HepG2 (cell line): Measurements from ENCODE around the gene NTN4. TPM values are rescaled to one million over a fixed set of nuclear protein-coding genes. Genes with fewer than 3 reads are reported as not detected.

Source experiments
- ARID5B ChIP-seq: IDR thresholded peaks from 2 replicates; pipeline ENCODE4 v1.4.0; 2020; ENCODE audit warnings: mild to moderate bottlenecking, missing genetic modification reagents
- ARNT2 ChIP-seq: sonication (generic); formaldehyde crosslinking; IDR thresholded peaks from 2 replicates; pipeline ENCODE4 v1.8.0; 2022; ENCODE audit warnings: mild to moderate bottlenecking, low read depth, missing genetic modification reagents, moderate library complexity
- CERS6 ChIP-seq: sonication (generic); formaldehyde crosslinking; IDR thresholded peaks from 2 replicates; pipeline ENCODE4 v1.5.0; 2020; ENCODE audit warnings: missing genetic modification reagents
- ERF ChIP-seq: IDR thresholded peaks from 2 replicates; pipeline ENCODE4 v1.6.1; 2018; ENCODE audit warnings: missing biosample characterization, missing genetic modification reagents
- FOXK1 ChIP-seq: sonication (generic); formaldehyde crosslinking; IDR thresholded peaks from 2 replicates; pipeline ENCODE4 v1.4.0; 2020; ENCODE audit warnings: low read depth, missing genetic modification reagents, borderline replicate concordance
- GATAD2A ChIP-seq: IDR thresholded peaks from 2 replicates; pipeline ENCODE4 v1.6.1; 2016
- HOXA3 ChIP-seq: sonication (generic); formaldehyde crosslinking; IDR thresholded peaks from 2 replicates; pipeline ENCODE4 v1.5.0; 2020; ENCODE audit warnings: missing genetic modification reagents
- KMT2B ChIP-seq: IDR thresholded peaks from 2 replicates; pipeline ENCODE4 v1.6.1; 2016; ENCODE audit warnings: missing genetic modification reagents, missing compliant biosample characterization
- LRRFIP1 ChIP-seq: sonication (generic); formaldehyde crosslinking; conservative IDR thresholded peaks from 2 replicates; pipeline ENCODE4 v1.4.0; 2020; ENCODE audit warnings: missing genetic modification reagents
- MED1 ChIP-seq: sonication (generic); formaldehyde crosslinking; IDR thresholded peaks from 2 replicates; pipeline ENCODE4 v1.4.0; 2020; ENCODE audit warnings: missing genetic modification reagents
- MTF1 ChIP-seq: sonication (generic); formaldehyde crosslinking; IDR thresholded peaks from 2 replicates; pipeline ENCODE4 v1.5.0; 2020; ENCODE audit warnings: missing genetic modification reagents
- MXI1 ChIP-seq: IDR thresholded peaks from 3 replicates; pipeline ENCODE4 v1.6.1; 2012; ENCODE audit warnings: low read depth, low read length, inconsistent platforms, borderline replicate concordance
- NFIB ChIP-seq: sonication (generic); formaldehyde crosslinking; IDR thresholded peaks from 2 replicates; pipeline ENCODE4 v1.9.0; 2021; ENCODE audit warnings: missing genetic modification reagents, mild to moderate bottlenecking, borderline replicate concordance
- NFIC ChIP-seq: IDR thresholded peaks from 2 replicates; pipeline ENCODE4 v1.6.1; 2012; ENCODE audit warnings: mild to moderate bottlenecking, low read length, inconsistent platforms
- ONECUT2 ChIP-seq: sonication (generic); formaldehyde crosslinking; IDR thresholded peaks from 2 replicates; pipeline ENCODE4 v1.4.0; 2020; ENCODE audit warnings: missing genetic modification reagents
- PPARG ChIP-seq: conservative IDR thresholded peaks from 2 replicates; pipeline ENCODE4 v1.6.1; 2016; ENCODE audit warnings: missing biosample characterization, missing genetic modification reagents
- RARA ChIP-seq: IDR thresholded peaks from 2 replicates; pipeline ENCODE4 v1.6.1; 2016; ENCODE audit warnings: missing genetic modification reagents, missing compliant biosample characterization
- SIX1 ChIP-seq: sonication (generic); formaldehyde crosslinking; IDR thresholded peaks from 2 replicates; pipeline ENCODE4 v1.4.0; 2020; ENCODE audit warnings: missing genetic modification reagents, borderline replicate concordance
- TEAD3 ChIP-seq: optimal IDR thresholded peaks from 2 replicates; pipeline ENCODE3; 2016; ENCODE audit warnings: borderline replicate concordance
- TOE1 ChIP-seq: sonication (generic); formaldehyde crosslinking; IDR thresholded peaks from 2 replicates; pipeline ENCODE4 v1.4.0; 2020; ENCODE audit warnings: mild to moderate bottlenecking, missing genetic modification reagents
- ZNF12 ChIP-seq: sonication (generic); formaldehyde crosslinking; IDR thresholded peaks from 2 replicates; pipeline ENCODE4 v1.5.0; 2020; ENCODE audit warnings: missing genetic modification reagents
- ZNF30 ChIP-seq: sonication (generic); formaldehyde crosslinking; IDR thresholded peaks from 2 replicates; pipeline ENCODE4 v1.5.0; 2020; ENCODE audit warnings: mild to moderate bottlenecking, missing genetic modification reagents
- ZNF496 ChIP-seq: sonication (generic); formaldehyde crosslinking; IDR thresholded peaks from 2 replicates; pipeline ENCODE4 v1.8.1; 2023; ENCODE audit warnings: mild to moderate bottlenecking, moderate library complexity, missing genetic modification reagents; ENCODE audit not compliant: insufficient replicate concordance
- ZNF607 ChIP-seq: sonication (generic); formaldehyde crosslinking; IDR thresholded peaks from 2 replicates; pipeline ENCODE4 v1.5.1; 2020; ENCODE audit warnings: missing genetic modification reagents, mild to moderate bottlenecking, borderline replicate concordance
- polyA plus RNA-seq, 8 experiments: library from polyadenylated mRNA; depleted of rRNA in 3 of 8; stranded (reverse) in 7 of 8; unstranded in 1 of 8; fragments of >200 nt; fragmentation: Illumina TruSeq in 4 of 8; extraction: Trizol in 4 of 8; gene quantifications; 2 replicates each; pipeline versions ENCODE4 v1.2.1 to v1.2.3, GENCODE V29; 2011 to 2016; ENCODE audit warnings: low read depth in 4 of 8, missing spikeins in 1 of 8, mixed read lengths in 1 of 8; ENCODE audit not compliant: insufficient read depth in 1 of 8
- total RNA-seq, 5 experiments: library from RNA; depleted of rRNA; stranded (reverse); fragments of >200 nt; fragmentation: Illumina TruSeq; extraction: Trizol; gene quantifications; 2 replicates each; pipeline ENCODE4 v1.2.3, GENCODE V29; 2016; ENCODE audit warnings: low read depth in 1 of 5

The NTN4 gene
- total and polyA plus RNA-seq, 2 of the 13 experiments (the other 11 are each of a cell fraction or from before 2014, with no cell fraction given): 7.8 to 11.5 TPM

GRCh38 chr12:95762123-95762785, 28.3 kb downstream of the NTN4 start (continued):
- no peak for TF ChIP-seq CERS6
- peak; percentile 94 for TF ChIP-seq RARA
- no peak for TF ChIP-seq ZNF496 (CRISPR knock-in tag)
- 0 out of 3 replicates have a peak, but pooled peaks have one; percentile 27 for TF ChIP-seq MXI1
- TF ChIP-seq ZNF607: 0 out of 2 replicates have a peak, but pooled peaks have one; percentile 36
- TF ChIP-seq MTF1 (CRISPR knock-in tag): no peak
- TF ChIP-seq ZNF30 (CRISPR knock-in tag): no peak
- peak; percentile 51; the same call in 1 of the 2 replicates for TF ChIP-seq KMT2B
- TF ChIP-seq ZNF12: peak; percentile 57; the same call in 1 of the 2 replicates
- peak; percentile 52; the same call in 1 of the 2 replicates for TF ChIP-seq HOXA3 (CRISPR knock-in tag)
- TF ChIP-seq GATAD2A (CRISPR knock-in tag): peak; percentile 98
- TF ChIP-seq ARID5B (CRISPR knock-in tag): peak; percentile 95
- TF ChIP-seq MED1 (CRISPR knock-in tag): peak; percentile 88
- 0 out of 2 replicates have a peak, but pooled peaks have one; percentile 68 for TF ChIP-seq TOE1 (CRISPR knock-in tag)
- peak; percentile 85 for TF ChIP-seq PPARG (CRISPR knock-in tag)
- peak; percentile 89 for TF ChIP-seq TEAD3 (CRISPR knock-in tag)
- TF ChIP-seq ARNT2 (CRISPR knock-in tag): 0 out of 2 replicates have a peak, but pooled peaks have one; percentile 61
- TF ChIP-seq FOXK1 (CRISPR knock-in tag): peak; percentile 62; the same call in 1 of the 2 replicates
- TF ChIP-seq LRRFIP1 (CRISPR knock-in tag): 0 out of 2 replicates have a peak, but pooled peaks have one; percentile 34
- peak; percentile 60; the same call in 1 of the 2 replicates for TF ChIP-seq ONECUT2 (CRISPR knock-in tag)
- TF ChIP-seq NFIB: no peak
- TF ChIP-seq NFIC: peak; percentile 91
- peak; percentile 90 for TF ChIP-seq SIX1 (CRISPR knock-in tag)
- peak; percentile 82; the same call in 1 of the 2 replicates for TF ChIP-seq ERF (CRISPR knock-in tag)
